BJ (cell line): ENCODE results near the gene LRRC74A. TPM values are rescaled to one million over a fixed set of nuclear protein-coding genes. Genes with fewer than 3 reads are reported as not detected.
A peak's percentile ranks its signal among the peaks of the same experiment; 100 is the strongest.

Experiments
- CTCF ChIA-PET: fragments of 350-600 bp; formaldehyde crosslinking; extraction: SDS; loops from one replicate; lab custom pipeline; 2021; ENCODE audit warnings: antibody characterized with exemption, inconsistent platforms; lab: Yijun Ruan, JAX
- POLR2A ChIA-PET: fragments of 300-600 bp; sonication (Branson Sonifier 250); formaldehyde crosslinking; extraction: SDS; loops from one replicate; lab custom pipeline; 2021; ENCODE audit warnings: antibody characterized with exemption; lab: Charles Lee
- DNase-seq: peaks from one replicate; pipeline ENCODE4 v3.0.0-alpha.2; 2011; ENCODE audit warnings: low read depth
- H3K27me3 ChIP-seq: 2 replicates; pipeline ENCODE4 v1.6.0; 2011; ENCODE audit warnings: low read length; ENCODE audit not compliant: control insufficient read depth, insufficient read depth
- H3K36me3 ChIP-seq: 2 replicates; pipeline ENCODE4 v1.5.1; 2011; ENCODE audit warnings: low read length; ENCODE audit not compliant: control insufficient read depth, insufficient read depth
- H3K4me3 ChIP-seq: 2 replicates; pipeline ENCODE4 v1.5.1; 2011; ENCODE audit warnings: low read depth, mild to moderate bottlenecking, control low read depth, low read length
- polyA plus RNA-seq: library from polyadenylated mRNA; depleted of rRNA; stranded (reverse); fragments of >200 nt; gene quantifications from 2 replicates; pipeline ENCODE4 v1.2.3, GENCODE V29; 2011; rRNA removed
- TF ChIP-seq, protein P1 (sequence below): IDR thresholded peaks from 2 replicates; pipeline ENCODE4 v1.5.1; 2011; ENCODE audit warnings: low read depth, mild to moderate bottlenecking, control low read depth, inconsistent platforms, low read length, moderate library complexity; ENCODE audit not compliant: insufficient read depth

LRRC74A gene
- polyA plus RNA-seq, 1 experiment: not detected

DNA sequence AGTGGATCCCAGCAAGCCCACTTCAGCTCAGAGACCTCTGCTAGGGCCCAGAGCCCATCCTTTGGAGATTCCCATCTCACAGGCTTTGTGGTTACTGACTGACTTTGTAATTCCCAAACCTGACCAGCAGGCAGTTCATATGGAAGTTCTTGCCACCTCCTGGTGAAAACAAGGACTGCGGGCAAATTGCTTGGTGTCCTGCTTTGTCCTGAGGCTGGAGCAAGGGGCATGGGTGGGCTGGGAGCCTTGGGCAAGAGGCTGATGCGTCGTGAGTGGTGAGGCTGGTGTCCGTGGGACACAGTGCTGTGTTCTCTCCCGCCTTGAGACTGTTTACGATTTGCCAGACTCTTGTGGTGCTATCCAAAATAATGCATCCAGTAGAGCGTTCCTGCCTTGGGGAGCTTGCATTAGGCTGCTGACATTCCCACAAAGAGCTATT is 91.0 kb downstream of the LRRC74A start:
- H3K4me3 ChIP-seq: no peak overlapping the region
- TF ChIP-seq, protein P1, sequence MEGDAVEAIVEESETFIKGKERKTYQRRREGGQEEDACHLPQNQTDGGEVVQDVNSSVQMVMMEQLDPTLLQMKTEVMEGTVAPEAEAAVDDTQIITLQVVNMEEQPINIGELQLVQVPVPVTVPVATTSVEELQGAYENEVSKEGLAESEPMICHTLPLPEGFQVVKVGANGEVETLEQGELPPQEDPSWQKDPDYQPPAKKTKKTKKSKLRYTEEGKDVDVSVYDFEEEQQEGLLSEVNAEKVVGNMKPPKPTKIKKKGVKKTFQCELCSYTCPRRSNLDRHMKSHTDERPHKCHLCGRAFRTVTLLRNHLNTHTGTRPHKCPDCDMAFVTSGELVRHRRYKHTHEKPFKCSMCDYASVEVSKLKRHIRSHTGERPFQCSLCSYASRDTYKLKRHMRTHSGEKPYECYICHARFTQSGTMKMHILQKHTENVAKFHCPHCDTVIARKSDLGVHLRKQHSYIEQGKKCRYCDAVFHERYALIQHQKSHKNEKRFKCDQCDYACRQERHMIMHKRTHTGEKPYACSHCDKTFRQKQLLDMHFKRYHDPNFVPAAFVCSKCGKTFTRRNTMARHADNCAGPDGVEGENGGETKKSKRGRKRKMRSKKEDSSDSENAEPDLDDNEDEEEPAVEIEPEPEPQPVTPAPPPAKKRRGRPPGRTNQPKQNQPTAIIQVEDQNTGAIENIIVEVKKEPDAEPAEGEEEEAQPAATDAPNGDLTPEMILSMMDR: peak; percentile 87

GRCh38 chr14:76917745-76918255 is 91.6 kb downstream of the LRRC74A start:
- ChIA-PET POLR2A (interaction anchor here (0.6 to 2.5 kb wide), 4 partner anchors 13 to 104 kb away, joined by 3 to 9 read pairs (median 4); no protein-coding TSS in a partner anchor), CTCF (interaction anchor here (0.5 to 14.2 kb wide), 31 partner anchors 9 to 165 kb away, joined by 3 to 316 read pairs (median 7); partner anchors contain the start of gene IRF2BPL)
- no peak for DNase-seq

More for the DNA sequence above, 91.0 kb downstream of the LRRC74A start:
- ChIA-PET CTCF (interaction anchor here (0.7 to 14.2 kb wide), 27 partner anchors 9 to 155 kb away, joined by 3 to 316 read pairs (median 7); partner anchors contain the start of gene IRF2BPL), POLR2A (interaction anchor here (0.6 to 2.5 kb wide), 3 partner anchors 13 to 551 kb away, joined by 5 to 11 read pairs (median 9); no protein-coding TSS in a partner anchor)
- Histone ChIP-seq H3K36me3 (no peaks in the 10 kb centered on the region), H3K27me3 (no peaks in the 10 kb centered on the region)
- no peak for DNase-seq

DNA sequence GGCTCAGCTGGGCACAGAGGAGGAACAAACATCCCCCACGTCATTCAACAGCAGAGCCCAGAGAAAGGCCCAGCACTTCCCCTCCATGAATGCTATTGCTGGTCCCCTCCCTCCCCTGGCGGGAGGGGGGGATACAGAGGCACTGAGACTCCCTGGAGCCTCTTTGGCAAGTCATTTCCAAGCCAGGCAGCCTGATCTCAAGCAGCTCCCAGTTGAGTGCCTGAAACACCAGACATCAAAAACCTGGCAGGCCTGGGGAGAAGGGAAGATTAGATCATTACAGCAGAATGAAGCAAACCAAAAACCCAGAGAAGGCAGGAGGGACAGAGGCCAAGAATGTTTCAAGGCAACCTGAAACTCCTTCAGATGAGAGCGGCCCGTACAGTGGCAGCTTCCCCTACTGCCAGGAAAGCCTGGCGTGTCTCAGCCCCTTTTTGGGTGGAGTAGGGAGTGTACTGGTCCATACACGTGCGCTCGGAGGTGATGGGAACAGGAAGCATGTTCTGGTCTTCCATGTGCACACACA is 92.1 kb downstream of the LRRC74A start:
- Histone ChIP-seq H3K36me3 (no peaks in the 10 kb centered on the region), H3K27me3 (no peaks in the 10 kb centered on the region), H3K4me3 (no peak overlapping the region)
- ChIA-PET POLR2A (interaction anchor here (1.2 to 2.5 kb wide), 3 partner anchors 14 to 104 kb away, joined by 3 to 9 read pairs (median 4); no protein-coding TSS in a partner anchor), CTCF (interaction anchor here (0.5 to 14.2 kb wide), 29 partner anchors 10 to 164 kb away, joined by 3 to 316 read pairs (median 7); partner anchors contain the start of gene IRF2BPL)
- TF ChIP-seq, protein P1: no peak
- DNase-seq: peak; percentile 70

More at GRCh38 chr14:76917745-76918255, 91.6 kb downstream of the LRRC74A start:
- no peaks in the 10 kb centered on the region for H3K36me3 ChIP-seq
- TF ChIP-seq, protein P1: no peak
- H3K27me3 ChIP-seq: no peaks in the 10 kb centered on the region
- no peak overlapping the region for H3K4me3 ChIP-seq

GRCh38 chr14:76918782-76919394 is 92.7 kb downstream of the LRRC74A start:
- peak; percentile 96 for DNase-seq
- ChIA-PET CTCF (interaction anchor here (0.7 to 14.2 kb wide), 26 partner anchors 13 to 163 kb away, joined by 3 to 316 read pairs (median 7); partner anchors contain the start of gene IRF2BPL), POLR2A (interaction anchor here (1.2 to 2.5 kb wide), 3 partner anchors 14 to 103 kb away, joined by 3 to 9 read pairs (median 4); no protein-coding TSS in a partner anchor)
- no peaks in the 10 kb centered on the region for H3K36me3 ChIP-seq
- H3K4me3 ChIP-seq: no peak overlapping the region
- H3K27me3 ChIP-seq: no peaks in the 10 kb centered on the region
- TF ChIP-seq, protein P1: no peak

Other genes with a start within 250 kb of the LRRC74A start
- 3.3 and 4.0 TPM in 2 replicates for gene VASH1, start 64.9 kb upstream of the LRRC74A start, polyA plus RNA-seq
- 14.0 and 16.8 TPM in 2 replicates for gene ANGEL1, start 13.5 kb upstream of the LRRC74A start, polyA plus RNA-seq
- 11.3 and 17.6 TPM in 2 replicates for gene IRF2BPL, start 202.3 kb downstream of the LRRC74A start, polyA plus RNA-seq